H54 (cell line): Measurements from ENCODE around the gene IP6K2.

Experiments used
- DNase-seq: peaks from one replicate; pipeline ENCODE4 v3.0.0; 2011; ENCODE audit warnings: low spot score, mixed read lengths; ENCODE audit not compliant: insufficient read length
- FAIRE-seq: peaks from 3 replicates; lab custom pipeline; 2011; peaks lifted over from hg19 to GRCh38; lab: Jason Lieb, UNC
- POLR2A ChIP-seq: IDR thresholded peaks from 2 replicates; pipeline ENCODE4 v1.6.1; 2011; ENCODE audit warnings: low read depth, mild to moderate bottlenecking, low read length

The IP6K2 gene

DNA sequence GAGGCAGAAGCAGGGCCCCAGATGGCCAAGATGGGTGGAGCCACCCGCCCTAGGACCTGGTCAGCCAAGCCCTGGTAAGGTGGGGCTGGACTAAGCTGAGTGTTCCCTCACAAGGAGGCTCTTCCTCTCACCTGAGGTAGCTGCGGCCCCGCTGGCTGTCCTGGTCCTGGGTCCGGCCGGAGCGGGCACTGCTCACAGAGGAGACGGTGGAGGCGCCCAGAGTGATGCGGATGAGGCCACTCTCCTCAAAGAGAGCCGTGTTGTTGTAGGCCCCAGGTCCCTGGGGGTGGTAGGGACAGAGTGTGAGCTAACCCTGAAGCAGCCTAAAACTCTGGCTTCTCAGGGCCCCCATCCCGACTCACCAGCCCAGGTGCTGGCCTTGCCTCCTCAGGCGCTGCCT is 74.4 kb downstream of the IP6K2 start:
- no peak for FAIRE-seq
- TF ChIP-seq POLR2A, result no peak
- DNase-seq, result no peak

DNA sequence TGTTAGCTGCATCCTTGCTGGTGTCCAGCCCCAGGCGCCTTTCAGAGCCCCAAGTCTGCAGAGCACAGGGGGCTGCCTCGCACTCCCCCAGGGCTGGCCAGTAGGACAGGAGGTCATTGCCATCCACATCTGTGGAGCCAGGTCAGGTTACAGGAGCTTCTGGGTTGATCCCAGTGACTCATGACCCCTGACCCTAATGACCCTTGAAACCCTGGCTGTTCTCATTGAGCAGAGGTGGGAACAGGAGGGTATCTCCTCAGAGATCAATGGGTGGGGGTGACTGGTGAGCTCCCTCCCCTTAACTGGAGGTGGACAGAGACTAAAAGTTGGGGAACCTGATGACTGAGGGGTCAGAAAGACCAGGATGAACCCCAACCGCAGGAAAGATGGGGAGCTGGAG is 75.6 kb downstream of the IP6K2 start:
- DNase-seq (no peak), FAIRE-seq (no peak)
- TF ChIP-seq POLR2A, result no peak

DNA sequence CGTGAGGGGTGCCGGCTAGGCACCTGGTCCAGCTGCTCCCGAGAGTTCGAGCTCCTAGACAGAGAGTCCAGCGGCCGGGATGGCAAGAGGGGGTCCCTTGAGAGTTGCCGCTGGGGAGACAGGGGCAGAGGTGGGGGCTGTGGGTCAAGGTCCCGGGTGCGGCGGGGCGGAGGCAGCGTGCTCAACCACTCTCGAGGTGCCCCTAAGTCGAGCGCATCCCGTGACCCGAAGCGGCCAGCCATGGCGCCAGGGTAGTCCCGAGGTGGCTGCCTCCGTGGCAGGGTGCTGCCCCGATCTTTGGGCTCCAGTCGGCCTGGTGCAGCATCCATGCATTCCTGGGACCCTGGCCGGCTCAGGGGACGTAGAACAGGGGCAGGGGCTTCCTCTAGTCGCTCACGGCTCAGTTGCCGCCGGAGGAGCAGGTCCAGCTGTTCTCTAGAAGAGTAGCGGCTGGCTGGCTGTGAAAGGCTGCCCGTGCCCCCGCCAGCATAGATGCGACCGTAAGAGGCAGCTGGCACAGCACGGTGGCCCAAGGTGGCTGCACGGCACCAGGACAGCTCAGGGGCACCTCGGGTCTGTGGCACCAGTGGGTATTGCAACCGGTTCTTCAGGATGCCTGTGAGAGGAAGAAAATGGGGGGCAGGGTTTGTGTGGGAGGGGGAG is 76.9 kb downstream of the IP6K2 start:
- DNase-seq (no peak), FAIRE-seq (no peak)
- TF ChIP-seq POLR2A, result no peak
